ENCODE measurements around the gene PCNX2. TPM values are rescaled to one million over a fixed set of nuclear protein-coding genes. Genes with fewer than 3 reads are reported as not detected.

The PCNX2 gene
- total RNA-seq, 1 experiment from 2014 or later: 4.8 TPM

DNA sequence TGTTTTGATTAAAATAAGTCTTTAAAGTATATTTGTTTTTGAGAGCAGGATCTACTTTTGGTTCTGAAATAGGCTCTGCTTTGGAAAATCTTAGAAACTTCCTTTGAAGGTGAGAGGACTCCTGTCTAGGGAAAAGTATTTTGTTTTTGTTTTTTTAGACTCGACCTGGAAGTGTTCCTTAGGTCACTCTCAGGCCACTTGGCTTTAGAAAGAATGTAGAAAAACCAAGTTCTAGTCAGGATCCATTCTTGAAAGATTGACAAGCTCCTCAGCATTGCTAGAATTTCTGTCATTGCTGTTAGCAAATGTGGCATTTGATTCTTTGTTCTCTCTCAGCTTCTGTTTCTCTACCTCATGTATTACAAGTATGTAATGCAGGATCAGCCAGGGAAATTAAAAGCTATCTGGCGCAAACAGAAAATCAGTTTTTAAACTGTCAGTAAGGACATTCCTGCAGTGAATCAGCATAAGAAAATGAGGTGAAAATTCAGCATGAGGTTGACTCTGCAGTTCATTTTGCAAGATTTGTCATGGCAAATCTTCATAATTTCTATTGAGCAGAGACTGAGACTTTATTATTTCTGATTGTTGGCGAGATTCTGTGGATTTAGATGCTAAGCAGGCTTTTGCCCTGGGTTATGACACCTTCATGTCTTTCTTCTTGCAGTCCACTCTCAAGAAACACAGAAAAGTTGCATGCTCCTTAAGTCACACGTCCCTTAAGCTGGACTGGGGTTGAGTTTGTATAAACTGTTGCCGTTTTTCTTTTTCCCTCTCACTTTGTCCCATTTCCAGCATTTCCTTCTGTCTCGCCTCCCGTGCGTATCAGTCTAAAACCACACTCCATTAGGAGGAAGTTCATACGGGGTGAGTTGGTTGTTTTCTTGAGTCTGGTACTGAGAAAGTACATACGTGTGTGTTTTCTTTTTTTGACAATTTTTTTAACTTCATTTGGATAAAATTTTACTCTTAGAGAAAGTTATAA lies 332.5 kb downstream of the PCNX2 start:
- in situ Hi-C loops (cut with HindIII; ENCODE audit: low pct_unique_long_range_greater_than_20kb, low sequenced_read_pairs): no loop called here
- DNase-seq (ENCODE audit: low read depth, low spot score): no peak

DNA sequence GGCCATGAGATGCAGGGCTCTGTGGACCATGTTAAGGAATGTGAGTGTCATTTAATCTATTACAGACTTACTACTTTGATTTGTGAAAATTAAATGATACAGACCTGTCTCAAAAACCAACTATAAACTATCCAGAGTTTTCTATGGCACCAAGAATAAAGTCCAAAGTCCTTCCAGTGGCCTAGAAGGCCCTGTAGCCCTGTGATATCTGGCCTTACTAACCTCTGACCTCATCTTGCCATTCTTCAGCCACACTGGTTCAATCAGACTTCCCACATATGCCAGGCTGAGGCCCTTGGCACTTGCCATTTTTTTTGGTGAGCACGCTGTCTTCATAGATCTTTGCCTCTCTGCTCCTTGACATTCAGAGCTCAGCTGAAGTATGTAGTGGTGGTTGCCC lies 337.5 kb downstream of the PCNX2 start:
- DNase-seq (ENCODE audit: low read depth, low spot score): no peak
- in situ Hi-C loops (cut with HindIII; ENCODE audit: low pct_unique_long_range_greater_than_20kb, low sequenced_read_pairs): no loop called here

DNA sequence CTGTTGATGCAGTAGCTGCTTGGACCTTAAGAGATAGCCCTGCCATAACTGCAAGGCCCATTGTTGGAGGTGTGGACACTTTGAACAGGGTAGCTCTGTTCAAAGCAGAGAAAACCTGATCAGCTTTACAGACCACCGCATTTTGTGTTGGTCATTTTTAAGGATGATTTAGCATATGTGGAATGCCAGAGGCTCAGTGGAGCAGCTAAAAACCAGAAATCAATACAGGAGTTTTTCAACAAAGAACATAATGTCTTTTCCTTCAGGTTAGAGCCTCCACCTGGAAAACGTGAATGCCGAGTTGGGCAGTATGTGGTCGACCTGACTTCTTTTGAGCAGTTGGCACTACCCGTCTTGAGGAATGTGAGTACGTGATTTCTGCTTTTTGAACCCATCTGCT lies 339.4 kb downstream of the PCNX2 start:
- no peak for DNase-seq (ENCODE audit: low read depth, low spot score)
- in situ Hi-C loops (cut with HindIII; ENCODE audit: low pct_unique_long_range_greater_than_20kb, low sequenced_read_pairs): no loop called here

DNA sequence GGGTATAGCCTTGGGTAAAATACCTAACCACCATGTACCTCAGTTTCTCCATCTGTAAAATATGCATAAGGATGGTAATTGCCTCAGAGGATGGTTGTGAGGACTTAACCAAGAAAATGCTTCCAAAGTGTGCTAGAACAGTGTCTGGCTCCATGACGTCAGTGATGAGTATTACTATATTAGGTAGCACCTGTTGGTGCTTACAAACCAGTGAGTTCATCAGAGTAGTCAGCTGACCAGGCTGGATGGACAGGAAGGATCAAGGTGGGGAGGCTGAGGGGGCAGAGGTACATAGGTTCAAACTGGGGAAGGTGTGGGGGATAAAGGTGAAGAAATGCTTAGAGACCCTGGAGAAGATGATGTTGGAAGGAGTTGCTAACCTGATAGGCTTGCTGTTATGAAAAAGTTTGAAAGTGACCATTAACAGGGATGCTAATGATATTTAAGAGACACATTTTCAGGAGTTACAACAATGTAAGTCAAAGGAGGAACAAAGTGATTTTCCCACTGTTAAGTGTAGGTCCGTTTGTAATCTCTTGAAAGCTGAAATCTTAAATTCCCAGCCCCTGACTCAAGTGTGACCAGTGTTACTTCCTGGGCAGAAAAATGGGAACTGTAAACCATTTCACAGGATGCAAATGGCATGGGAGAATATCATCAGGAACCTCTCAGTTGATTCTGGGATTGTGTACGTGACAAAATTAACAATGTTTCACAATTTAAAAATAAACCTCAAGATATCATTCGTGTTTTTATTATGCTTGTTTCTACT lies 340.7 kb downstream of the PCNX2 start:
- no peak for DNase-seq (ENCODE audit: low read depth, low spot score)
- in situ Hi-C loops (cut with HindIII; ENCODE audit: low pct_unique_long_range_greater_than_20kb, low sequenced_read_pairs): no loop called here

DNA sequence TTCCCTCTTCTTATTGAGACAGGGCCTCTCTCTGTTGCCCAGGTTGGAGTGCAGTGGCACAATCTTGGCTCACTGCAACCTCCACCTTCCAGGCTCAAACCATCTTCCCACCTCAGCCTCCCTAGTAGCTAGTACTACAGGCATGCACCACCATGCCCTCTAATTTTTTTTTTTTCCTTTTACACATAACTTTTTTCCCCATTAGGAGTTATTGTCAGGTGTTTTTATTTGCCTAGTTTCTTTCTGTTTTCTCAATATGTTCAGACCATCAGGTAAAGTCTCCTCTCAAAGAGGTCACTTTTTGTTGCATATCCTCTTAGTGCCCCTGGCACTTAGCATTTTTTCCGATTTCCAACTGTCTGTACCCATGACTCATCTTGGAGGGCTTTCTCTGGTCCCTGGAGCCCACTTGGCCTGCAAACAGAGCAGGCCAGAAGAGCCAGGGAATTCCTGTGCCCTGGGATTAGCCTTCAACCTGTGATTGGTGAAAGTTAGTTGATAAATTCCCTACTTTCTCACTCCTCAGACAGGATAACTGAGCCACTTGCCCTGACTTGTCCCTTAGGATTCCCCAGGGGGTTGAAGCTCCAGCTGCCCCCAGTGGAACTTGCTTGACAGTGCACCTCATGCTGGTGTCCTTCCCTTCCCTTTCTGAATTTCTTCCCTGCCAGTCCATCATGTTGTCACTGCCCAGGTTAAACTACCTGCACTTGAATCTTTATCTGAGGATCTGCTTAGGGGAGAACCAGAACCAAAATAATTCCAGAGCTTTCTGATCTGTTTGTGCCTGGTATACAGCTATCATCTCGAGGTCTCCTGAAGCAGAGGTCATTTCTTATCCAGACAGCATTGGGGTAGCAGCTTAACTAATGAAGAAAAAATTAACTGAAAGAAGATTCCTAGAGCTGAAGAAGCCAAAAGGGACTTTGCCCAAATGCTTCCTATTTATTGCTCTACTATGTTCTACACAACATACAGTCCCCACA lies 342.7 kb downstream of the PCNX2 start:
- DNase-seq (ENCODE audit: low read depth, low spot score): peak; percentile 68
- in situ Hi-C loops (cut with HindIII; ENCODE audit: low pct_unique_long_range_greater_than_20kb, low sequenced_read_pairs): no loop called here

DNA sequence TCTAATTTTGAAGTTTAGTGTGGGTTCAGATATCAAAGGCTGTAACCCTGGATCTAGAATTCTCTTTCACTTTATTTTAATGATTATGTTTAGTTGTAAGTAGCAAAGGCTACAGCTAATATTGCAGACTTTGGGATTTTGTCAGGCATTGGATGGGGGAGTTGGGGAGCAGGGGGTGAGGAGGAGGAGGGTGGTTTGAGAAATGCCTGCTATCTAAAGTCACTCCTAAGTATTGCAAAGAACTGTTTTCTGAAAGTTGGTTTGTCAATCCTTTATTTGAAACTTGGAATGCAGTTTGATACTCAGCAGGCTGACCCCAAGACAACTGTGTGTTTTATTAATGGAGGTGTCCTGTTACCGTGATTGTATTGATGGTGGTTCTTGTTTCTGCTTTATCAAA lies 343.9 kb downstream of the PCNX2 start:
- in situ Hi-C loops (cut with HindIII; ENCODE audit: low pct_unique_long_range_greater_than_20kb, low sequenced_read_pairs): no loop called here
- no peak for DNase-seq (ENCODE audit: low read depth, low spot score)

DNA sequence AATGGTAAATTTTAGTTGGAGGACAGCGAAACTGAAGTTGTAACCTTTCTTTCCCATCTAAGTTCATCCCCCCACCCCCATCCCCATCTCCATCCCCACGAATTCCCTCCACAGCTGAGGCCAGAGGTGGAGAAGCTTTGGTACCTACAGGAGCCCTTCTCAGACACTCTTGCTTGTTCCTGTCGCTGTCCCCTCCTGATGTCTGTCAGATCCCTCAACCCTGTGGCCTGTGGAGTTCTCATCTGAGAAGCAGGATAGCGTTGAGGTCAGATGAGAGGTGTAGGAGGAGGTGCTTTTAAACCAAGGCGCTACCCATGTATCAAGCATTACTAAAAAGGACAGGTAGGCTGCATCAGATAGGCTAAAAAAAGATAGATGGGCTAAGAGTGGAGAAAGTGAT lies 344.3 kb downstream of the PCNX2 start:
- DNase-seq (ENCODE audit: low read depth, low spot score): no peak
- in situ Hi-C loops (cut with HindIII; ENCODE audit: low pct_unique_long_range_greater_than_20kb, low sequenced_read_pairs): no loop called here

DNA sequence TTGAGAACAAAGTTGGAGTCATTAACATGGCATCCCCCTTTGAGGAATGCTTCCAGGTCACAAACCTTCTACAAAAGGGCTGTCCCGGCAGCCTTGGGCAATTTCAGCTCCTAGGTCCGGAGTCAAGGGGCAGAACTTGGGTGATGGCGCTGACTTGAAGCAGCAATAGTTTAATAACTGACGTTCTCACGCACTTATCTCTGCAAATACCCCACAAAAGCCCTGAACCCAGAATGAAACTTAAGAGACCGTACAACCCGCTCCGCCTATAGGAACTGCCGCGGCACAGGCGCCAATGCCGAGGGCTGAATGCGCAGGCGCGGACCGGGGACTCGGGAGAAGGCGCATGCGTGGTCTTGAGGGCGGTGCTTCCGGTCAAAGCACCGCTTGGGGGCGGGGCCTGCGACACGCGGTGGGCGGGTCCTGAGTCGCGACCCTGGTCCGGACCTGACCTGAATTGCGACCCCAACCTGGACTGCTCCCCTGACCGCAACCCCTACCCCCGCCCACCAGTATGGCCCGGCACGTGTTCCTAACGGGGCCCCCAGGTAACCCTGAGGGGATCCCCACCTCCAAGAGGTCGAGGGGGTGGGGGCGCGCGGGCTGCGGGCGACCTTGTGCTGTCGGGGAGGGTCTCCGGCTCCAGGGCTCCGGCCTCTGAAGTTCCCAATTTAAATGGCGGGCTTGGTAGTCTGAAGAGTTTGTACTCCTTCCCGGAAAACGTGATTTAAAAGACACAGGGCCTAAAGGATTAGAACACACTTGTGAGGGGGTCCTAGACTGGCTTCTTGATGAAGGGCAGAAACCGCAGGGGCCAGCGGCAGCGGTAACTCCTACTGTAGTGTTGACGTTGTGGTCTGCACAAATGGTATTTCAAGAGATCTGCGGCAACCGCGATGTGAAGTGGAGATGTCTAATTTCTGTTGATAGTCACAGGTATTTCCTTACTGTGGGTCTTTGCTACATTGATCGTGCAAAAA lies 345.0 kb downstream of the PCNX2 start, which contains the start of gene NTPCR:
Gene NTPCR, plus strand, starts transcription at position 415 of the 980 bp plus-strand sequence. Its CDS starts 100 bp downstream, at position 515.
- peak; percentile 91 for DNase-seq (ENCODE audit: low read depth, low spot score)
- in situ Hi-C loops (cut with HindIII; ENCODE audit: low pct_unique_long_range_greater_than_20kb, low sequenced_read_pairs): no loop called here

DNA sequence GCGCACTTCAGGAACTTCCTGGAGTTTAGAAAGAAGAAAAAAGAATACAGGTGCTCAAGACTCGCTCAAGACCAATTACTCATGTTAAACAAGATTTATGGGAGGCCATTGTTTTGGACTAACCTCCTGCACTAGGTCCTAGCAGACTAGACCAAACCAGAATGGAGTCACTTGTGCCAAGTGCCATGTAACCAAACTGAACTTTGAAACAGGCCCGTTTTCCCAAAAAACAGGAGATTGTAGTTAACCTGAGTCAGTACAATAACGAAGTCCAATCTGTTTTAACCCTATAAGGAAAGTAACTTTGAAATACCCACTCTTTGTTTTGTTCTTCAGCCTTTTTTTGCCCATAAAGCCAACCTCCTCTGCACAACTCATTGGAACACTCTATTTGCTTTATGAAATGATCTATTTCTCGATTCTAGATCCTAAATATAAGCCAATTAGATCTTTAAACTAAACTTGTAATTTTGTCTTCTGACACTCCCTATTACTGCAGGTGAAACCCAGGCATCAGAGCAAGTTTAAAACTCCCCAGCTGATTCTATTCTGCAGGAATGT lies 345.8 kb downstream of the PCNX2 start:
- in situ Hi-C loops (cut with HindIII; ENCODE audit: low pct_unique_long_range_greater_than_20kb, low sequenced_read_pairs): no loop called here
- DNase-seq (ENCODE audit: low read depth, low spot score): no peak

DNA sequence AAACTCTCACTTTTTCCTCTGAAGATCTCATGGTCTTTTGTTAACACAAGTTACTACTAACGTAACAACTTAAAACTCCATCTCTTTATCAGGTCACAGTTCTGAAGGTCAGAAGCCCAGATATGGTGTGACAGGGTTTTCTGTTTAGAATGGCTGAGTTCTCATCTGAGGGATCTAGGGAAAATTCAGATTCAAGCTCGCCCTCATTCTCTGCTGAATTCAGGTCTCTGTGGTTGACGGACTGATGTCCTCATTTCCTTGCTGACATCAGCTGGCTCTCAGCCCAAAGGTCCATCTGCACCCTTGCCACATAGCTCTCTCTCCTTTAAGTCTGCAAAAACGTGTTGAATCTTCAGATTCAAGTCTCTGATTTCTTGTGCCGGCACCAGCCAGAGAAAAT lies 351.2 kb downstream of the PCNX2 start:
- in situ Hi-C loops (cut with HindIII; ENCODE audit: low pct_unique_long_range_greater_than_20kb, low sequenced_read_pairs): no loop called here
- no peak for DNase-seq (ENCODE audit: low read depth, low spot score)

DNA sequence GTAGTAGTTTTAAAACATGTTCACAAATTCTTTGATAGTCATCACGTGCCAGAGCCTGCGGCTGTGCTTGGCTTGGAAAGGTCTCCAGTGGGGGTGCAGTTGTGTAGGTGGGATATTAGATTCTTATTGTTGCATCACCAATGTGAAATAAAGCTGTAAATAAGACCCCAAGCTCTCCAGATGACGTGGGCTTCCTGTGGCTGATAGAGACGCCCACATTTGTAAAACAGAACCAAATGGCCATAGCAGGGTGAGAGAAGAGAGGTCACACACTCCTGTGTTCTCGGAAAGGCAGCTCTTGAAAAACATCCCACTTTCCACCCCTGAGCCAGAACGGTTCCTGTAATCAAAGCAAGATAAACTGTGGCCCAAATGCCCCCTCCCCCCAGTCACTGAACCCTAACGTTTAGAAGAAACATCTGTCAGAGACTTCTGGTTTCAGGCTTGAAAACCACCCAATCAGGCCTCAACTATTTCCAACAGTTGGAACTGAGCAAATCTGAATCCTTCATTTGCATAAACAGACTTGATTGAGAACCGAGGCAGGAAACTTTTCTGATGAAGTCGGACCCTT lies 351.8 kb downstream of the PCNX2 start:
- in situ Hi-C loops (cut with HindIII; ENCODE audit: low pct_unique_long_range_greater_than_20kb, low sequenced_read_pairs): no loop called here
- no peak for DNase-seq (ENCODE audit: low read depth, low spot score)

DNA sequence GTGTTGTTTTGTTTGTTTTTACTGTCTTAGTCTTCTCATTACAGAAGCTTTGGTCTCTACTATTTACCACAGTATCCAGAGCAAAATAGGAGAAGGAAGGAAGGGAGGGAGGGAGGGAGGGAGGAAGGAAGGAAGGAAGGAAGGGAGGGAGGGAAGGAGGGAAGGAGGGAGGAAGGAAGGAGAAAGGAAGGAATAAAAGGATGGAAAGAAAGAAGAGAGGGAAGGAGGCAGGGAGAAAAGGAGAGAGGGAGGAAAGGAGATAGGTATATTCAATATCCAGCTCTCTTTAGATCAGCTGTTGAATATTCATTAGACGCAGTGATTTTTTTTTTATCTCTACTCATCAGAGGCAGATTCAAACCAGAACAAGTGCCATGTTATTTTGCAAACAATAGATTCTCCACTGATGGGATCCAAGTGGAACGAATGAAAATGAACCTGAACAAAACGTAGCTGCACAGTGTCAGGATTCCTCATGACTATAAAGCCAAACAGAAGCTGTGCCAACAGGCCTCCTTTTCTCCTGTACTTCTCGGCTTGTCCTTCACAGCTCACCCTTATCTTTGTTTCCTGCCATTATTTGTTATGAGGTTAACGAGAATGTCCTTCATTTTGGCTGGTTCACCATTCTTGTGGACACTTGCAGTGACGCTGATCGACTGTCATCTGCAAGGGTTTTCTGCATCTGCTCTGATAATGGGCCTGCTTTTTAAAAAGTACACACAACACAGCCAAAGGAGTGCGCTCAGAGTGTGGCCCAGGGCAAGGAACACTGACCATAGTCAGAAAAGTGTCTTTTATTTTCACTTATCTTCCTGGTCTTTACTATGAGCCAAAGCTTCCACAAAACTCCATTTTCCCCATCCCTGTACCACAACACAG lies 352.9 kb downstream of the PCNX2 start:
- DNase-seq (ENCODE audit: low read depth, low spot score): no peak
- in situ Hi-C loops (cut with HindIII; ENCODE audit: low pct_unique_long_range_greater_than_20kb, low sequenced_read_pairs): no loop called here

DNA sequence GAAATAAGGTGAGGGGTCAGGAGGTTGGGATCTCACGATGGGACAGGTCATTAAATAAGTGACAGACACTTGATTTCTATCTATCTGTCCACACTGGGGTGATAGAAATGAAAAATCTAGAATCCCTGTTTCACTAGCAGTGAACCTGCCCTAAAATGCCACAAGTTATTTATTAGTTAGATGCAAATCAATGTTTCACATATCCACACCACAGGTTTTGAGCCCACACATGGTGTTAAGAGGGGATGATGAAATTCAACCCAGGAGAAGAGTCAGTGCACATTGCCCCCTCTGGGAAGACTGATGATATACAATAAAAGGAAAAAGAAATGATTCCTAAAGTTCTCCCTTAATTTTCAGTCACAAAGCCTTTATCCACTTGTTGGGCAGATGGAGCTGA lies 355.3 kb downstream of the PCNX2 start:
- in situ Hi-C loops (cut with HindIII; ENCODE audit: low pct_unique_long_range_greater_than_20kb, low sequenced_read_pairs): no loop called here
- DNase-seq (ENCODE audit: low read depth, low spot score): no peak

DNA sequence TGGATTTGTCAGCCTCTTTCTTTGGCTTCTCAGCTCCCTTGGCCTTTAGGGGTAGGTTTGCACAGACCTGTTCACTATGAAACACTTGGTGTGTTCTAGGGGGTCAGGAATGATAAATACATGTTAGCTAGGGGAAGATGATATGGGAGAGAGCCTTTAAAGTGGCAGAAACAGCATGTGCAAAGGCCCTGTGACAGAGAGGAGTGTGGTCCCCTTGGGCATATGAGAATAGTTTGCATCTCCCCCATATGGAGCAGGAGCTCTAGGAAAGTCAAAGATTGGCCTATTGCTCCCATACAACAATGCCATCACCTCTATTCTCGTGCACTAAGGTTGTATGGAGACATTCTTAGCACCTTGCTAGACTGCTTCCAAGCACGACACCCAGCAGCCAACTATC lies 355.8 kb downstream of the PCNX2 start:
- DNase-seq (ENCODE audit: low read depth, low spot score): no peak
- in situ Hi-C loops (cut with HindIII; ENCODE audit: low pct_unique_long_range_greater_than_20kb, low sequenced_read_pairs): no loop called here

DNA sequence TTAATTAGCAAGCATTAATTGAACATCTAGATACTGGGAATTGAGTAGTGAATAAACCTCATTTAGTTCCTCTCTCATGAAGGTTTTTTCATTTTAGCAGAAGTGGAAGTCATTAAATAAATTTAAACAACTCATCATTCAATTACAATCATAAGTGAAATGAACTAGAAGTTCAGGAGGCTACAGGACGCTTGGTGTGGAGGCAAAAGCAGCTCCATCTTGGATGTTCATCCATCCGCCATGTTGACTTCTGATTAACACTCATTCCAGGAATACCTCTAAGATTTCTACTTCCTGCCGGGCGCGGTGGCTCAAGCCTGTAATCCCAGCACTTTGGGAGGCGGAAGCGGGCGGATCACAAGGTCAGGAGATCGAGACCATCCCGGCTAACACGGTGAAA lies 356.6 kb downstream of the PCNX2 start:
- DNase-seq (ENCODE audit: low read depth, low spot score): no peak
- in situ Hi-C loops (cut with HindIII; ENCODE audit: low pct_unique_long_range_greater_than_20kb, low sequenced_read_pairs): no loop called here
